GM19193 (cell line): ENCODE results near the gene POLD2.

Source experiments
- POLR2A ChIP-seq: IDR thresholded peaks from 4 replicates; pipeline ENCODE4 v1.6.1; 2011; ENCODE audit not compliant: insufficient read depth, insufficient read length; ENCODE audit errors: extremely low read depth

Gene POLD2

DNA sequence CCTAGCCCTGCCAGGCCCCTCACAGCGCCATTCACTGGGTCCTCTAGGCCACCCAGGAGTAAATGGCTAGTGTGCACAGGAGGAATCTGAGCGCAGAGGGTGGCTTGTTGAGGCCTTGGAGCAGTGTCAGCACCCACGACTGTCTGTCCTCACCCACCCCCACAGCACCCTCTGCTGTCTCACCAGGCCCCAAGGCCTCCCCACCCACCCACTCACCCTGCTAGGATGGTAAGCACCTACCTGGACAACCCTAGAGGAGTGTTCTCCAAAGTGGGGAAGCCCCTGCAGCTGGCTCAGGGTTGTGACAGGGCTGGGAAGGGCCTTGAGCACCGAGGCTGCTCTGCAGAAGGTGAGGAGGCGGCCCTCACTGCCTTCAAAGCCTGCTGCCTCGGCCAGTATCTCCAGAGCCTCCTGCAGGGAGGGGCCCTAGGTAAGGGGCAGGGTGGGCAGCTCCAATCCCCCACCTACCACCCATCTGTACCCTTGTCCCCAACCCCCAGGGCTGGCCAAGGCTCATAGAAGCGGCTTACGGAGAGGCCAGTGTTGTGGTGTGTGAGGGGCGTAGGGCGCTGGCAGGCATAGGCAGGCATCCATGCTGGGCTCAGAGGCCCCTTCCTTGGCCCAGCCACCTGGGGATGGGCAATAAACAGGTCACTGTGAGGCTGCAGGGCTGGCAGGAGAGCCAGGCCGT, 43.9 kb downstream of the POLD2 start:
- no peak for TF ChIP-seq POLR2A

DNA sequence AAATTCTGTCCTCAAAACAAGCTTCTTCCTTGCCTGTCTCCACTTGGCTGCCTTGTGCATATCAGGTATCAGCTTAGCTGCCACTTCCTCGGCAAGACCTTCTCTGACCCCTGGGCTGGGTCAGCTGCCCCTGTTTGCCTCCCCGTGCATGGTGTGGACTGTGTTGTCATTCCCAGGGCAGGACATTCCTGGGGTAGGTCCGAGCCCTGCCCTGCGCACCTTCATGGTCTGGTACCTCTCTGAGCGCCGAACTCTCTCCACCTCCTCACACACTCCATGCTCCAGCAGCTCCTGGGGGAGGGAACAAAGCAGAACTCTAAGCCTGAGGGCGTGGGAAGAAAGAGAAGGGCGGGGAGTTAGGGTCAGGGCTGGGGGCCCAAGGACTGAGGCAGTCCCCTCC, 44.8 kb downstream of the POLD2 start:
- no peak for TF ChIP-seq POLR2A

DNA sequence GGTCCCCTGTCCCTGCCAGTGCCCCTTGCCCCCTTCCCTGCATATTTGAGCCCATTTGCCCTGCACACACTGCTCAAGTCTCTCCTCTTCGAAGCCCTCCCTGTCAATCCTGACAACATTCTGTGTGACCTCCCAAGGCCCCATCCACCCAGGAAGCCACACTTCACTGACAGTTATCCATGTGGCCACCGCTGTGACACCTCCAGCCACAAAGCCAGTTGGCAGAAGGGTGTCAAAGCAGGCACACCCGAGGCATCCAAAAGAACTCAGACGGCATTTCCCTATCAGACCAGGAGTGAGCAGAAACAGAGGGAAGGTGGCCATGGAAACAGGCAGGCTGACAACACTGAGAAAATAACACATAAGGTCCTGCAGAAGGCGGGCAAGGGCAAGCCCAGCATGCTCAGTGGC, 45.7 kb downstream of the POLD2 start:
- TF ChIP-seq POLR2A, result no peak

DNA sequence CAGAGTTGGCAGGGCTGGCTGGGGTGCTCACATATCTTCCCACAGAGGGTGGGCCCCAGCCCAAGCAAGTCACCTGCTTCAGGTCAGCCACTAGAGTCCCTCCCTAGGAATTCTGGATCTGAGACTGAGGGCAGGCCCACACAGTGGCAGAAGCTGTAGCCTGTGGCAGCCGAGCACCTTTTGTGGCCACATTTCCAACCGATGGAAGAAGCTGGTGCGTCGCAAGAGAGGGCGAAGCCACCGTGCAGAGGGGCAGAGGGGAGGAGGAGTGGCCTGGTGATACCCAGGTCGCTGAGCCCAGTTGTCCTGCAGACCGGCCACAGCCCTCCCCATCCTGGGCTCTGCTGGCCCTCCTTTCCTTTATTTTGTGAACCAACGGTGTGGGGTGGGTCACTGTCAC, 46.3 kb downstream of the POLD2 start:
- TF ChIP-seq POLR2A, result no peak

DNA sequence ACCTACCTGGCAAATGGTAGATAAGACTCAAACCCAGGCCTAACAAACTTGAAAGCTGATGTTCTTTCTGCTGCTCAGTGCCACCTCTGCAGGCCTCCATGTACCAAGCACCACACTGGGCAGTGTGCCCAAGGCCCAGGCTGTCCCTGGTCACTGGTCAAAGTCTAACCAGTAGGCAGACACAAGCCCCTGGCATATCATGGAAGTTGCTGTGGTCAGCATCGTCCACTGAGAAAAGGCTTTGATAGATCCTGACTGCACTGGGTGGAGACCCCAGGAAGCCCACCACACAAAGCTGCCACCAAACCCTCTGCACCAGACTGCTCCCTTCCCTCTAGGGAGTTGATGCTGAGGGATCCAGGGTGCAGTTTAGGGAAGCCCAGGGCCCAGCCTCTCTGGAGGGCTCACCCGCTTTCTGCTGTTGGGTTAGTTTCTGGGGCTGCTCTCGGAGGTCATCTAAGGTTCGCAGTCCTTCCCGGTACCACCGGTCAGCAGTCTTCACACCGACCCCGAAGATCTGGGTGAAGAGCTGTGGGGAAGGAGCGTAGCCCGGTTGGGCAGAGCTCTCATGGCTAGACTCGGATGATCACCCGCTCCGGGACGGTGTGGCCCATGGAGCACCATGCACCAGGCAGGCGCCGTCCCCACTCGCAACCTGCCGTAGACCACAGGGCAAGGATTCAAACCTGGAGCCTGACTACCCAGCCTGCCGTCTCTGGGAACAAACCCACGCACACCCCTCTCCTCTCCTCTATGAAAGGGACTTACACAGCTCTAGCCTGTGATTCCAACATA, 47.0 kb downstream of the POLD2 start:
- TF ChIP-seq POLR2A, result no peak

DNA sequence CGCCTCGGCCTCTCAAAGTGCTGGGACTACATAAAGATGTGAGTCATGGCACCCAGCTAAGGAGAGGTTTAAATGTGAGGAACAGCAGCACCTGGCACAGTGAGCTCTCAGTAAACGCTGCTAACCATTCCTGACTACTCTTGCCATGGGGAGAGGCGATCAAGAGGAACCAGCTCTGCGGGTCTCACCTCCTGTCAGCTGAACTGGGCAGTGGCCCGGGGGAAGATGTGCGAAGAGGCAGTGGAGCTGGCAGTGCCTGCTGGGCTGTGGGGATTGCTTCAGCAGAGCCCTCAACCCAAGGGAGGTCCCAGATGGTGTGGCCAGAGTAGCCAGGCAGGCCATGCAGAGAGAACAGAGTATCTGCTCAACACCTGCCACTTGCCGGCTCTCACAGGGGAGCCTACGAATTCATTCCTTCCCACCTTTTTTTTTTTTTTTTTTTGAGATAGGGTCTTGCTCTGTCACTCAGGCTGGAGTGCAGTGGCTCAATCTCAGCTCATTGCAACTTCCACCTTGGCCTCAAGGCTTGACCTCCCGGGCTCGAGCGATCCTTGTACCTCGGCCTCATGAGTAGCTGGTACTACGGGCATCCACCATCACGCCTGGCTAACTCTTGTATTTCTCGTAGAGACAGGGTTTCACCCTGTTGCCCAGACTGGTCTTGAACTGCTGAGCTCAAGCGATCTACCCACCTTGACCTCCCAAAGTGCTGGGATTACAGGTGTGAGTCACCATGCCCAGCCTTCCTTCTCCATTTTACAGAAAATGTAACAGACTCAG, 47.9 kb downstream of the POLD2 start:
- TF ChIP-seq POLR2A, result no peak

DNA sequence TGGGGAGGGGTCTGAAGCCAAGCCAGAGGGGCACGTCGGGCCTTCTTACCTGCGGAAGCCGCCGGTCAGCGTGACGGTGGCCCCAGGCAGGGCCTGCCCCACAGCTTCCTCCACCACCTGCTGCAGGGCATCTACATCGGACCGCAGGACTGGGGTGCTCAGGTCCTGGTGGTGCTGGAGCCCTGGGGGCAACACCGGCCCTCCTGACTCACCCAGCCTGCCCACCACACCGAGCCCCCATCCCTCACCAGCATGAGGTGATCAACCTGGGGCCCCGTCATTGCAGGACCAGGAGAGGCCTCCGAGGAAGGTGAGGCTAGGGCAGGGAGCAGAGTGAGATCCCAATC, 49.0 kb downstream of the POLD2 start:
- no peak for TF ChIP-seq POLR2A

DNA sequence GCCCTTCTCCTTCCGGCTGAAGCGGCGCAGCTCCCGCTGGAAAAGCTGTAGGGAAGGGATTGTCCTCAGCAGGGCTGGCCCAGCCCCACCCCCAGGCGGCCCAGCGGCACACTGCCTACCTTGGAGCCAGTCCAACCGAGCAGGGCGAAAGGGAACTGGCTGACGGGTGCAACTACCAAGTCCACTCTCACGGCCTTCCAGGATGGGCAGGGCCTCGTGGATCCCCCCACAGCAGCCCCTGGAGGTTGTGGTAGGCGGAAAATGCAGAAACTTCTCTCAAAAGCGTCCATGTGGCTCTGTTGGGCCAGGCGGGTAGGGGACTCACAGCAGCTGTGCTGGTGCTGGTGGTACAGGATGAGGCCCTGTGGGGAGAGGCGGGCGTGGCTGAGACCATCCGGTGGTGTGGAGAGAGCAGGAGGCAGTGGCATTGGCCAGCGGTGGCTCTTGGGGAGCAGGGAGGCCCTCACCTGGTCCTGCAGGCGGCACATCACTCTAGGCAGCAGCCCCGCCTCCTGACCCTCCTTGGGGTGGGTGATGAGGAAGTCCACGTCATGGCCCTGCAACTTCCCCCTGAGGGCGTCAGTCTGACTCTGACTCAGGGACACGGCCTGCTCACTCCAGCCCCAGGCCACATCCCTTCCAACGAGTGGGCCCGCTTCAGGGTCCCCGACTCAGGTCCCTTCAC, 49.5 kb downstream of the POLD2 start:
- TF ChIP-seq POLR2A, result no peak

DNA sequence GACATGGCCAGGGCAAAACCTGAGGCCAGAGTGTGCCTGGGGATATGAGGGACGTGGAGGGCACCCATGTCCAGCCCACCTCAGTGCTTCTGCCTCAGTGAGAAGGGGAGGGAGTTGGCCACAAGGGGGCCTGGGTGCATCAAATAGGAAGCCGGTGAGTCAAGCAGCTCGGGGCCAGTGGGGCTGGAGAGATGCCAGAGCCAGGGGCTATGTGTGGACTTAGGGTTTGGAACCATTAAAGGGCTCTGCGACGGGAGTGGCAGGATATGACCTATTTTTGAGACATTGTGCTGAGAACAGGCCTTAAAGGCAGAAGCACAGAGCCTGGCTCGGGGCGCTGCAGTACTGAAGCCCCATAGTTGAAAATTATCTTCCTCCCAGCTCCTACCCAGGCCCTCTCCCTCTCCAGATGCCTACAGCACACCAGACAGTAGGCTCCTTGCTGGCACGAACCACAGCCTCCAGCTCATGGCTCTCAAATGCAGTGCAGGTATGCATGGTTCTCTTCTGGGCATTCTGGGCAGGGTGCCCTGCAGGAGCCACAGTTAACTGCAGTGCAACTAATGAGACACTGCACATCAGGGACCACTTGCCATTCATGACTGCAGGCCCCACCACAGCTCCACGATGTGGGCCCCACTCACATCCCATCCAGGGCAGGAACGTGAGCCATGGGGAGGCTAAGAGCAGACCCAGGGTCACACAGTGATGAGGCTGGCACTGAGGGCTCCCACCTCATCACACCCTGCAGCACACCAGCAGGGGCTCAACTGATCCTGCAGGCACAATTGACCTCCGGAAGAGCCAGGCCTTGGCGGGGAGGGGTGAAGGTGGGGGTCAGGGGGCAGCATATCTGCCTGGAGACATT, 50.8 kb downstream of the POLD2 start:
- no peak for TF ChIP-seq POLR2A

DNA sequence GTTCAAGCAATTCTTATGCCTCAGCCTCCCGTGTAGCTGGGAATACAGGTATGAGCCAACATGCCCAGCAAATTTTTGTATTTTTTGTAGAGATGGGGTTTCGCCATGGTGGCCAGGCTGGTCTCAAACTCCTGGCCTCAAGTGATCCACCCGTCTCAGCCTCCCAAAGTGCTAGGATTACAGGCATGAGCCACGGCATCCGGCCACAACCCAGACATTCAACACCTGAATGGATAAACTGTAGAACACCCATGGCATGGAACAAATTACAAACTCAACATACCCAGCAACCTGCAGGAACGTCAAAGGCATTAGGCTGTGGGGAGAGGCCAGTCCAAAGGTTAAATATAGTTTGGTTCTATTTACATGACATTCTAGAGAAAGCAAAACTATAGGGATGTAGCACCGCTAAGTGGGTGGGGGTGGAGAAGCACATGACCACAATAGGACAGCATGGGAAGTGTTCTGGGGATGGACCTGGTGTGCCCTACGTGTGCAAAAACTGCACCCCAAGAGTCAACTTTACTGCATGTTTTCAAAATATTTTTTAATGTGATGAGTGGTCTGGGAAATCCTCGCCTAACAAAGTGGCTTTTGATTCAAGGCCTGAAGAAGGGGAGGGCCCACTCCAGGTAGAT, 51.5 kb downstream of the POLD2 start:
- no peak for TF ChIP-seq POLR2A

DNA sequence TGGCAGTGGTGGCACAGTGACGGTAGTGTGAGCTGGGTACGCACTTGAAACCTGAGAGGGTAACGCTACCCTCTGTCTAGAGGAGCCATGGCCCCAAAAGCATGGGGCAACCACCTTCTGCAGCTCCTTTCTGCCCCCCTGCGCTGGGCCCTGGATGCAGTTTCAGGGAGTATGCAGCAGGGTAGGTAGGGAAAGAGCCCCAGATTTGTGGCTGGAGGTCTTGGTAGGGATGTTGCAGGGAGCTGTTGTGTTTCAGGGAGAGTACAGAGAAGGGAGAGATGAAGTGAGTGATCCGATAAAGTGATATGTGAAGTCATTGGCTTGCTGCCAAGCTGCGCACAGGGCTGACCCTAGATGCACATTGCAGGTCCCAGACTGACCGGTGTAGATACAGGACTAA, 55.3 kb downstream of the POLD2 start:
- TF ChIP-seq POLR2A, result no peak

DNA sequence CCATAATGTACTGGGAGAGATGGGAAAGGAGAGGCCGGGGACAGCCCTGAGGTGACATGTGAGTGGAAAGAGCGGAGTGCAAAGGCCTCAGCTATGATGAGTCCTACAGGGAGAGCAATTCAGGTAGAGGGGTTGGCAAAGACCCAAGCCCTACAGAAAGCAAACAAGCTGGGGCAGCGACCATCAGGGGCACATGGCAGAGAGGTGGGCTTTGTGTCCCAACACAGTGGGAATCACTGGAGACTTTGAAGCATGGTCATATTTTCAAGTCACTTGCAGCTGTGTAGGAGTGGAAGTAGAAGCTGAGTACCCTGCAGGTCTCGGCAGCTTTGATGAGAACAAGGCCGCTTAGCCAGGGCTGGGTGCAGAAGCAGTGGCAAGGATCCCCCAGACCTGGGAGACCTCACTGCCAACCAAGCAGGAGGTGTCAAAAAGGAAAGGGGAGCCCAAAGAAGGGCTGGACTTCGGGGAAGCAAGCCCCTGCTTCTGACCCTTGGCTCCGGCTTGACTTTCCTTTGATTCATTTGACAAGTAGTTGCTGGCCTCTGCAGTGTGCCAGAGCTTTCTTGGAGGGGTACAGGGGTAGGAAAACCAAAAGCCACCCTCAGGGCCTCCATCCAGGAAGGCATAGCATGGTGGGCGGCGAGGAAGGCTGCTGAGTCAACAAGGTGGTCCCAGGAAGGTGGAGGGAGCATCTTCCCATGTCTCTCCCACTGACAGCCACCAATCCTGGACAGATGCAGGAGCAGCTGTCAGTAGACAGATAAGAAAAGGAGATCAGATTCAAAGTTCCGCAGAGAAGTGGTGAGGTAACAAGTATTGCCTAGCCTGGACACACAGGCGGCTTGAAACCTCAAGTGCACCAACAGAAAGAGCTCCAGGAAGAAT, 56.0 kb downstream of the POLD2 start:
- TF ChIP-seq POLR2A, result peak; percentile 45
